GM10248 (cell line): ENCODE data around the gene NFIB.

Source experiments
- CTCF ChIA-PET: fragments of 300-600 bp; sonication (Branson Sonifier 250); formaldehyde crosslinking; extraction: SDS; loops from one replicate; lab custom pipeline; 2021; ENCODE audit warnings: antibody characterized with exemption; lab: Yijun Ruan, JAX
- POLR2A ChIA-PET: fragments of 350-650 bp; sonication (Branson Sonifier 250); formaldehyde crosslinking; extraction: SDS; loops from one replicate; lab custom pipeline; 2020; ENCODE audit warnings: antibody characterized with exemption; lab: Yijun Ruan, JAX
- DNase-seq: peaks from one replicate; pipeline ENCODE4 v3.0.0; 2012; ENCODE audit errors: extremely low spot score
- CTCF ChIP-seq: IDR thresholded peaks from 2 replicates; pipeline ENCODE4 v1.5.1; 2012; ENCODE audit warnings: mild to moderate bottlenecking, low read depth; ENCODE audit errors: extremely low read depth, missing control alignments, control extremely low read depth

NFIB gene

GRCh38 chr9:14096258-14096922, 217.6 kb downstream of the NFIB start:
- TF ChIP-seq CTCF = no peak
- CTCF ChIA-PET = no interaction called here
- DNase-seq = no peak
- POLR2A ChIA-PET = no interaction called here

- no peak for DNase-seq
- no peak for TF ChIP-seq CTCF
- ChIA-PET CTCF (no interaction called here), POLR2A (no interaction called here)
These were observed 218.7 kb downstream of the NFIB start for GRCh38 chr9:14095277-14095676.

- POLR2A ChIA-PET = no interaction called here
These were observed 219.4 kb downstream of the NFIB start for GRCh38 chr9:14094491-14094890.

GRCh38 chr9:14092344-14092743, 221.6 kb downstream of the NFIB start:
- TF ChIP-seq CTCF = no peak
- ChIA-PET POLR2A (no interaction called here), CTCF (interaction anchor here (1.2 to 1.5 kb wide), 3 partner anchors 9 to 10 kb away, joined by 3 to 6 read pairs (median 4); no protein-coding TSS in a partner anchor)
- no peak for DNase-seq

More at GRCh38 chr9:14094491-14094890, 219.4 kb downstream of the NFIB start:
- no peak for DNase-seq
- TF ChIP-seq CTCF = no peak
- CTCF ChIA-PET = no interaction called here

GRCh38 chr9:14089051-14089803, 224.7 kb downstream of the NFIB start:
- ChIA-PET CTCF (interaction anchor here (1.1 to 1.3 kb wide), 3 partner anchors 9 to 31 kb away, joined by 3 read pairs; no protein-coding TSS in a partner anchor), POLR2A (no interaction called here)
- no peak for TF ChIP-seq CTCF
- DNase-seq = no peak

- no peak for TF ChIP-seq CTCF
- CTCF ChIA-PET = no interaction called here
- POLR2A ChIA-PET = no interaction called here
- no peak for DNase-seq
These were observed 226.4 kb downstream of the NFIB start for GRCh38 chr9:14087576-14087975.
